ENCODE data around the gene GSTO2. TPM values are rescaled to one million over a fixed set of nuclear protein-coding genes. Genes with fewer than 3 reads are reported as not detected.

Gene GSTO2
- total and polyA plus RNA-seq, 2 experiments from 2014 or later: 30.7 to 49.8 TPM

DNA sequence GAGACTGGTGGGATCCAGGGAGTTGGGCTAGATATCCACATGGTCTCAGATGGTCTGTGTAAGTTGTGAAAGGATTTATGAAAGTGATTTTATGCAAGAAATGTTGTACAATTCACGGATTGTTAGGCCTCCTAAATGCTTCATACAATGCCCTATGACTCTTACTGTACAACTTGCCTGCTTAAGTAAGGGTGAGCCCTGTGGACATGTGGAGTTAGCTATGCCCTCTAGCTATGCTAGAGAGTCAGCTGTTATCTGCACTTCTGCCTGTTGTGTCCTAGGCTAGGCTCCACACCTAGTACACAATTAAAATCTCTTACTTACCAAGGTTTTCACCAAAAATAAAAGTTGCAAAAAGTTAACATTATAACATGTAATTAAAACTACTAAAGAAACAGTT, 35.2 kb upstream of the GSTO2 start (continued):
- TF ChIP-seq REST (IDR thresholded peaks at IDR 0.05; ENCODE audit: unreplicated experiment): no peak
- TF ChIP-seq, protein P1, sequence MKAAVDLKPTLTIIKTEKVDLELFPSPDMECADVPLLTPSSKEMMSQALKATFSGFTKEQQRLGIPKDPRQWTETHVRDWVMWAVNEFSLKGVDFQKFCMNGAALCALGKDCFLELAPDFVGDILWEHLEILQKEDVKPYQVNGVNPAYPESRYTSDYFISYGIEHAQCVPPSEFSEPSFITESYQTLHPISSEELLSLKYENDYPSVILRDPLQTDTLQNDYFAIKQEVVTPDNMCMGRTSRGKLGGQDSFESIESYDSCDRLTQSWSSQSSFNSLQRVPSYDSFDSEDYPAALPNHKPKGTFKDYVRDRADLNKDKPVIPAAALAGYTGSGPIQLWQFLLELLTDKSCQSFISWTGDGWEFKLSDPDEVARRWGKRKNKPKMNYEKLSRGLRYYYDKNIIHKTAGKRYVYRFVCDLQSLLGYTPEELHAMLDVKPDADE (IDR thresholded peaks at IDR 0.05): no peak
- no peak for TF ChIP-seq CREB1 (CRISPR knock-in tag; IDR thresholded peaks at IDR 0.05; ENCODE audit: low read depth)
- TF ChIP-seq STAT1 (IDR thresholded peaks at IDR 0.05; ENCODE audit: unreplicated experiment): no peak
- no peak for TF ChIP-seq JUNB (IDR thresholded peaks at IDR 0.05; ENCODE audit: unreplicated experiment)
- TF ChIP-seq POLR2AphosphoS5 (IDR thresholded peaks at IDR 0.05; ENCODE audit: low read depth): no peak
- TF ChIP-seq EZH2phosphoT487 (IDR thresholded peaks at IDR 0.05; ENCODE audit: unreplicated experiment): no peak
- TF ChIP-seq NANOG (IDR thresholded peaks at IDR 0.05; ENCODE audit: borderline replicate concordance): no peak
- TF ChIP-seq ZNF331 (CRISPR knock-in tag; IDR thresholded peaks at IDR 0.05; ENCODE audit: low read depth): no peak

- H3K27me3 ChIP-seq (ENCODE audit: insufficient read depth): no peaks in the 10 kb centered on the region
- no peak for ATAC-seq
- H3K27me3 Mint-ChIP-seq (ENCODE audit: insufficient read depth, low read depth, poor library complexity): no peaks in the 10 kb centered on the region
- H3F3A ChIP-seq (replicated peaks; ENCODE audit: low read depth): 0 out of 2 replicates have a peak, but pooled peaks cover 3% of the 10 kb centered on the region
- H3K9me3 Mint-ChIP-seq: peaks cover 16% of the 10 kb centered on the region; the same call in 2 of the 3 replicates
- H3K79me2 ChIP-seq (replicated peaks; ENCODE audit: insufficient read depth): no peaks in the 10 kb centered on the region
- H2AFZ ChIP-seq: no peak overlapping the region
- H4K20me1 ChIP-seq (replicated peaks; ENCODE audit: insufficient read depth): no peaks in the 10 kb centered on the region
- no peak overlapping the region for H3K27ac Mint-ChIP-seq
- peaks cover 12% of the 10 kb centered on the region; the same call in 2 of the 3 replicates for H3K36me3 Mint-ChIP-seq (ENCODE audit: low read depth)
- H3K36me3 ChIP-seq (ENCODE audit: insufficient read depth): no peaks in the 10 kb centered on the region
- no peak overlapping the region for H3K4me3 Mint-ChIP-seq
- no peak overlapping the region for H3K4me3 ChIP-seq
- H3K4me1 ChIP-seq (ENCODE audit: insufficient read depth): peaks cover 11% of the 10 kb centered on the region
- no peaks in the 10 kb centered on the region for H3K9me2 ChIP-seq (ENCODE audit: insufficient read depth)
- no peak for TF ChIP-seq CREB1 (CRISPR knock-in tag; IDR thresholded peaks at IDR 0.05; ENCODE audit: low read depth)
- TF ChIP-seq JUNB (IDR thresholded peaks at IDR 0.05; ENCODE audit: unreplicated experiment): no peak
- TF ChIP-seq STAT1 (IDR thresholded peaks at IDR 0.05; ENCODE audit: unreplicated experiment): no peak
- no peak for TF ChIP-seq EZH2 (IDR thresholded peaks at IDR 0.05; ENCODE audit: low read depth, unreplicated experiment)
- TF ChIP-seq EZH2phosphoT487 (IDR thresholded peaks at IDR 0.05; ENCODE audit: unreplicated experiment): no peak
- TF ChIP-seq ZNF462 (CRISPR knock-in tag; IDR thresholded peaks at IDR 0.05): no peak
- peaks cover 5% of the 10 kb centered on the region; the same call in 1 of the 3 replicates for H3K4me1 Mint-ChIP-seq
- H3K27ac ChIP-seq (ENCODE audit: low read depth): no peak overlapping the region
- H3K4me2 ChIP-seq: no peak overlapping the region
- DNase-seq (ENCODE audit: low spot score): no peak
Measured at GRCh38 chr10:104234934-104235333, 34.0 kb upstream of the GSTO2 start.
